HFF-Myc (cell line): Measurements from ENCODE around the gene ZNF48.

Experiments
- DNase-seq: peaks from one replicate; pipeline ENCODE4 v3.0.0-alpha.2; 2011; ENCODE audit warnings: low read depth; ENCODE audit errors: extremely low read depth
- H3K4me3 ChIP-seq: replicated peaks from 2 replicates; pipeline ENCODE4 v1.5.1; 2011; ENCODE audit warnings: low read depth, mild to moderate bottlenecking, control low read depth, low read length
- CTCF ChIP-seq: IDR thresholded peaks from 2 replicates; pipeline ENCODE4 v1.5.1; 2012; ENCODE audit warnings: mild to moderate bottlenecking, low read depth, low read length, control low read depth; ENCODE audit errors: missing control alignments

ZNF48 gene

DNA sequence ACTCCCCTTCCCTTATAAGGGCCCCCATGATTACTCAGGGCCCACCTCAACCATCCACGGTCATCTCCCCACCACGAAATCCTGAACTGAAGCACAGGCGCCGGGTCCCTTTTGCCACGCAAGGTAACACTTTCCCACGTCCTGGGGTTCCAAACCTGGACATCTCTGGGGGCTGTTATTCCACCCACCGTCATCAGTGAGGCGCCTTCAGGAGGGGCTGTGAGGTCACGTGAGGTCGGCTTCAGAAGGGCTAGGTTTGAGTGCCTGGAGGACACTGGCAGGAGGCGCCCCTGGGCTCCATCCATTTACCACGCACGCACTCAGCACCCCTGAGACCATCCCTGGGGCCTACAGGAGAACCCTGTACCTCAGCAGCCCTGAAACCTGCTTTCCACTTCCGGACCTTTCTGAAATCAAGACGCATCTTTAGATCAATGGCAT is 44.2 kb upstream of the ZNF48 start:
- no peak for DNase-seq
- TF ChIP-seq CTCF, result no peak
- H3K4me3 ChIP-seq, result no peak overlapping the region

DNA sequence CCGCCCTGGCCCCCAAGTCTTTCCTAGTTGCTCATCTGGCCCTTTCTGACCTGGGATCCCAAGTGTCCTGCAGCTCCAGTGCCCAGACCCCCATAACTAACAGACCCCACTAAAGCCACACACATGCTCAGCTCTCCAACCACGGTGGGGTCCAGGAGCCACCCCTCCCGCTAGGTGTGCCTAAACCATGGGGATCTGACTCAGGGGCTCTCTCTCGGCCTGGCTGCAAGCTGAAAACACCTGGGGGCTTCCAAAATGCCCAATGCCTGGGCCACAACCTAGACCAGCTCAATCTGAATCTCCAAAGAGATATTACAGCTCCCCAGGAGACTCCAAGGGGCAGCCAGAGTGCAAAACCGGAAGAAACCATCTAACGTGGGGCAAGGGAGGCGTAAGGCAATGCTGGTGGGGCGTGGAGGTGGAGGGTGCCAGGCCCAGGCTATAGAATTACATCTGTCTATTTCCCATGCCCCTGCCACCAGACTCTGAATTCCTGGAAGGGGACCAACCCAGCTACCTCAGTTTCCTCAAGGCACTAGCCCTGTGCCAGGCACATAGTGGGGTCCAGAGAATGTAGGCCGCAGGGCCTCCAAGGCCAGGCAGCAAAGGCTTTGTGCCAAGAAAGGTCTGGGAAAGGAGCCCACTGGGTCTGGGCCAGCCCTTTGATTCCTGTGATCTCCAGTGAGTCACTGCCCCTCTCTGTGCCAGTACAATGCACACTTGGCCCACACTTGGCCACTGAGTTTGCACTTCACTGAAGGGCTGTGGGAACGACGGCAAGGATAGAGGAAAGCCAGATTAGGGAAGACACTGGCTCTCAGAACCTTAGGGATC is 43.4 kb upstream of the ZNF48 start:
- no peak for TF ChIP-seq CTCF
- no peak for DNase-seq
- no peak overlapping the region for H3K4me3 ChIP-seq

DNA sequence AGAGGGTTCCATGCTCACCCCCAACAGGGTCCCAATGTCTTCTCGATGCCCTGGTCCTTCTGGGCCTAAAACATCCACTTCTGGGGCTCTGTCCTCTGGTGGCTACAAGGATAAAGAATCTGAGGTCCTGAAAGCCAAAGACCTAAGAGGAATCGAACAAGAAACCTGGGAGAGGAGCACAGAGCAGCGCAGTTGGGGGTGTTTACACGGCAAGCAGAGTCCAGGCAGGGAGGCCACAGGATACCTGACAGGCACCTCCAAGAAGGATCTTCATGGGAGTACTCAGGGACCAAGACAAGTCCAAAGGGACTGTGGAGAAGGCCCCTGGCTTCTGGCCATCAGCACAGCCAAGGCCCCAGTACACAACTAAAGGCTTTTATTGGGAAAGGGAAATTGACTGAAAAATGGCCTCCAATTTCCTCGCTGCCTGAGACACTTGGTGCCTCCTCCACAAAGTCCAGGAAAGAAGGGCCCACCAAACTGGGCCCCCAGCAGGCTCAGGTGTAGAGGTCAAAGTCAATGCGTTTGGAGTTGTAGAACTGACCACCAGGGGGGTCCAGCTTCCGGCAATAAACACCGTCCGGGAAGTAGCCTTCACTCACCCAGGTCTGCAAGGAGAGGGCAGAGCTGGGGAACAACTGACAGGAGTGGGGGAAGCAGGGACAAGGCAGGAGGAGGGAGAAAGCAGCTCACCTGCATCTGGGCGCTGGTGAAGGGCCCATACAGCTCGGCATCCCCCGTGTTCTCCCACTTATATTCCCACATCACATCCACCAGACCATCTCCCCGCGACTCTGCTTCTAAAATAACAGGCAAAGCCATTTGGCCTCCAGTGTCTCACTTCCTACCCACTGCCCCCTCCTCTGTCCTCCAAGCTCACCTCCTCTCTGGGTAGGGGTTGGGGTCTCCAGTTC is 42.5 kb upstream of the ZNF48 start:
- no peak for DNase-seq
- H3K4me3 ChIP-seq, result no peak overlapping the region
- TF ChIP-seq CTCF, result no peak

DNA sequence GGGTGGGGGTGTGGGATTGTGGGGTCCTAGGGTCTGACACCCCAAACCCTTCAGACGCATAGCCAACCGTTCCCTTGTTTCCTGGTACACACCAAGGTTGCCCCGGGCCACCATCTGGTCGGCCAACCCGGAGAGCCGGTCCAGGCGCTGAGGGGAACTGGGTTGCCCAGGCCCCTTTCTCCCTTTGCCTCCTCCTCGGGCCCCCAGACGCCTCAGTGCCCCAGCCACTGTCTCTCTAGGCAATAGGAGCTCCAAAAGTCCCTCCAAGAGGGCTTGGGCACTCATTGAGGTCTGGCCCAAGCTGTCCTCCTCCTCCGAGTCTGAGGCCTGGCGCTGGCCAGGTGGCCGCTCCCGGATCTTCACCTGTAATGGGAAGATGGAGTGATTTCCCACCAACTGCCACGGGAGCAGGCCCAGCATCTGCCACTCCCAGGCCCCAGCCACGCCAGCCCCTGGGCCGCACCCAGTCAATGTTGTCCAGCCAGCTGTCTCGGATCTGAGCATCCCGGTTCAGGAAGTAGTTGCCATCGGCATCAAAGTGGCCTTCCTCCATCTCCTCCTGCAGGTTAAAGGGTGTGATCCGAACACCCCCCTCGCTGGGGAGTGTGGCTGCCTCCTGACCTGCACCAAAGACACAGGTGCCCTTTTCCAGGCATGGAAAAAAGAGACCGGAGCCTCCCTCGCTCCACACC is 41.6 kb upstream of the ZNF48 start:
- TF ChIP-seq CTCF, result no peak
- no peak for DNase-seq
- H3K4me3 ChIP-seq, result peak overlapping the region; percentile 95

DNA sequence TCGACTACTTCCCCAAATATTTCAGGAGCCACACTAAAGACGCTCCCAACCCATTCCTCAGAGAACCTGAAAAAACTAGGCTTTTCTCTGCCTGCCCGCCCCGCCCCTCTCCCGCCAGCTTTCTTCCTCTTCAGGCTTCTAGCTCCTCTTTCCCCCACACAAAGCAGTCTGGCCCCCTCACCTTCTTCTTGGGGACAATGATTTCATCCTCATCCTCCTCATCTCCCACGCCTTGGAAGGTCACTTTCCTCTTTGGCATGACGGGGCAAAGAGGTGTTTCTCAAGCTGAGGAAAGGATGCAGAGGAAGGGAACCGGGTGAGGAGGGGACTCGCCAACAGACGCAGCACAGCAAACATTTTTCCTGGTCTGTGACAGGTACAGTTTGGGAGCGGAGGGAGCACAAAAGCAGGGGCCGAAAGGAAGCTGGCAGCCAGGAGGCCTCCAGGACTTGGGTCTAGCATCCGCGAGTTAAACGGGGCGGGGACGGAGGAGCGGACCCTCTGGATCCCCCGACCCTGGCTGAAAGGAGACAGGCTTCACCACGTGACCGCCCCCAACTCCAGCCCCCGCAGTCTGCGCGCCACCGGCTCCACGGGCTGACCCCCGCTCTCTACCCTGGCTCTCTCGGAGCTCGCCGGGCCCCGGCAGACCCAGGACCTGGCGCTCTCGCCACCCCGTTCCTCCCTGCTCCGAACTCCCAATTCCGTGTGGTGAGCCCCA is 40.6 kb upstream of the ZNF48 start:
- TF ChIP-seq CTCF, result no peak
- DNase-seq, result no peak
- peak overlapping the region; percentile 95 for H3K4me3 ChIP-seq
